Chondrocyte (in vitro differentiated cells): ENCODE measurements around the gene UBQLNL. TPM values are rescaled to one million over a fixed set of nuclear protein-coding genes. Genes with fewer than 3 reads are reported as not detected.

ENCODE experiments used
- DNase-seq: peaks from one replicate; pipeline ENCODE4 v3.0.0; 2021; ENCODE audit warnings: mixed read lengths, low spot score
- H3K27ac Mint-ChIP-seq: one replicate; pipeline ENCODE4 v1.8.0; 2021; ENCODE audit warnings: mild to moderate bottlenecking, moderate library complexity, mixed read lengths; ENCODE audit not compliant: unreplicated experiment
- H3K27me3 Mint-ChIP-seq: 2 replicates; pipeline ENCODE4 v1.8.0; 2021; ENCODE audit warnings: low read depth, mixed read lengths
- H3K36me3 Mint-ChIP-seq: 2 replicates; pipeline ENCODE4 v1.8.0; 2021; ENCODE audit warnings: low read depth, mixed read lengths
- H3K4me1 Mint-ChIP-seq: 2 replicates; pipeline ENCODE4 v1.8.0; 2021; ENCODE audit warnings: low read depth, mild to moderate bottlenecking, mixed read lengths
- H3K4me3 Mint-ChIP-seq: one replicate; pipeline ENCODE4 v1.8.0; 2021; ENCODE audit warnings: mild to moderate bottlenecking, moderate library complexity, mixed read lengths; ENCODE audit not compliant: unreplicated experiment
- H3K9me3 Mint-ChIP-seq: 2 replicates; pipeline ENCODE4 v1.8.0; 2021; ENCODE audit warnings: low read depth, mixed read lengths
- total RNA-seq: library from RNA; stranded (reverse); gene quantifications from 3 replicates; pipeline ENCODE4 v1.2.1, GENCODE V29; 2021
- TF ChIP-seq, protein P1 (sequence below): fragments of 200-600 bp; sonication (generic); IDR thresholded peaks from 2 replicates; pipeline ENCODE4 v1.5.0; 2021; ENCODE audit warnings: antibody characterized with exemption, mild to moderate bottlenecking, moderate library complexity

UBQLNL gene
- total RNA-seq, 1 donor from 2014 or later, result 0.22 TPM

DNA sequence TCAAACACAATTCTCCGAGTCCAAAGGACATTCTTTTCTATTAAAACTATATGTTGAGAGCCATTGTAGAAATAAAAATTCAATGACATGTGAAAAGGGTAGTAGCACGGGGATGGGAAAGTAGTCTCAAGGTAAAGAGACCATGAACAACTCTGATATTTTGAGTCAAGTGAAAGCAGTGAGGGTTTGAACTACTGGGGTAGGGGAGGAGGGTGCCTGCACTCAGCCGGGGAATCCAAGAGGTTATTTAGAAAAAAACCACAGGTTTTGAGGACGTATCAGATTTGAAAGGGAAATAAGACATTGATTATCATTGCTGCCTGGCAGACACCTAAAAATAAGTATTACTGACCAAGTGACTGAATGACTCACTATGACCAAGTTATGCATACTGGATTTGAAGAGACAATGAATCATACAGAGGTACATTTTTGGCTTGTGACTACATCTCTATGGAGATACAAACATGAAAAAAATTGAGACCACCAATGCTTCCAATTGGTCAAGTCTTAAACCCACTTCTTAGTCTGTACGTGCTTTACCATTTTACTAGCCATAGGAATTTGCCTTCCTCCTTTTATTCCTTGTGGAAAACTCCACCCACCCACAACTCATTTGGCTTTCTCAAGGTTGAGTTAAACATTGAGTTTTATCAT, 34.1 kb upstream of the UBQLNL start:
- TF ChIP-seq, protein P1, sequence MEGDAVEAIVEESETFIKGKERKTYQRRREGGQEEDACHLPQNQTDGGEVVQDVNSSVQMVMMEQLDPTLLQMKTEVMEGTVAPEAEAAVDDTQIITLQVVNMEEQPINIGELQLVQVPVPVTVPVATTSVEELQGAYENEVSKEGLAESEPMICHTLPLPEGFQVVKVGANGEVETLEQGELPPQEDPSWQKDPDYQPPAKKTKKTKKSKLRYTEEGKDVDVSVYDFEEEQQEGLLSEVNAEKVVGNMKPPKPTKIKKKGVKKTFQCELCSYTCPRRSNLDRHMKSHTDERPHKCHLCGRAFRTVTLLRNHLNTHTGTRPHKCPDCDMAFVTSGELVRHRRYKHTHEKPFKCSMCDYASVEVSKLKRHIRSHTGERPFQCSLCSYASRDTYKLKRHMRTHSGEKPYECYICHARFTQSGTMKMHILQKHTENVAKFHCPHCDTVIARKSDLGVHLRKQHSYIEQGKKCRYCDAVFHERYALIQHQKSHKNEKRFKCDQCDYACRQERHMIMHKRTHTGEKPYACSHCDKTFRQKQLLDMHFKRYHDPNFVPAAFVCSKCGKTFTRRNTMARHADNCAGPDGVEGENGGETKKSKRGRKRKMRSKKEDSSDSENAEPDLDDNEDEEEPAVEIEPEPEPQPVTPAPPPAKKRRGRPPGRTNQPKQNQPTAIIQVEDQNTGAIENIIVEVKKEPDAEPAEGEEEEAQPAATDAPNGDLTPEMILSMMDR, result no peak
- no peak overlapping the region for H3K27ac Mint-ChIP-seq
- no peaks in the 10 kb centered on the region for H3K9me3 Mint-ChIP-seq
- DNase-seq, result no peak
- H3K4me1 Mint-ChIP-seq, result peaks cover 8% of the 10 kb centered on the region
- H3K27me3 Mint-ChIP-seq, result peaks cover 8% of the 10 kb centered on the region
- no peaks in the 10 kb centered on the region for H3K36me3 Mint-ChIP-seq
- H3K4me3 Mint-ChIP-seq, result no peak overlapping the region

- H3K36me3 Mint-ChIP-seq, result no peaks in the 10 kb centered on the region
- H3K4me3 Mint-ChIP-seq, result no peak within 1 kb of the TSS
- TF ChIP-seq, protein P1, result no peak
- no peaks in the 10 kb centered on the region for H3K9me3 Mint-ChIP-seq
- H3K4me1 Mint-ChIP-seq, result peaks cover 8% of the 10 kb centered on the region
- no peaks in the 10 kb centered on the region for H3K27me3 Mint-ChIP-seq
- no peak within 1 kb of the TSS for H3K27ac Mint-ChIP-seq
- DNase-seq, result no peak
Observed at GRCh38 chr11:5548440-5548839, 31.9 kb upstream of the UBQLNL start, which contains the start of gene OR52H1. TSS of gene OR52H1 (minus strand) at chr11:5548540. CDS start at chr11:5545505, 3,035 bp downstream.

GRCh38 chr11:5547982-5548381, 31.5 kb upstream of the UBQLNL start:
- Mint-ChIP-seq H3K36me3 (no peaks in the 10 kb centered on the region), H3K9me3 (no peaks in the 10 kb centered on the region)

DNA sequence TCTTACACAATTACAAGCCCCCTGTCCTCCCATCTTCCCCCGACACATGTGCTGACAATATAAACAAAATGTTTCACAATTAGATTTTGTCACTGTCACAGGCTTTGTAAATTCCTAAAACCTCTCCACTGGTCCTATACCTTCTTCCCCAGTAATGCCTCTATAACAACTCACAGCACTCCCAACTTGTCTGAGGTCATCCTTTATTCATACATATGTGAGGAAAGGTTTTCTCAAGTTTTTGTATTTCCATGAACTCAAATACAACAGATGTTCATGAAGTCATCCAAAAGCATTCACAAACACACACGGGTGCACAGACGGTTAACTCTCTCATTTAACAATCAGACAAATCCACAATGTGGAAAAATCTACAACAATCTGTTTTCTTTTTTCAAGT, 30.0 kb upstream of the UBQLNL start:
- Mint-ChIP-seq H3K9me3 (no peaks in the 10 kb centered on the region), H3K27ac (no peak overlapping the region), H3K4me3 (no peak overlapping the region), H3K36me3 (no peaks in the 10 kb centered on the region), H3K27me3 (no peaks in the 10 kb centered on the region), H3K4me1 (peaks cover 8% of the 10 kb centered on the region)
- TF ChIP-seq, protein P1, result no peak
- DNase-seq, result no peak

More at GRCh38 chr11:5547982-5548381, 31.5 kb upstream of the UBQLNL start:
- TF ChIP-seq, protein P1, result no peak
- Mint-ChIP-seq H3K4me3 (no peak overlapping the region), H3K27me3 (no peaks in the 10 kb centered on the region), H3K27ac (no peak overlapping the region), H3K4me1 (peaks cover 8% of the 10 kb centered on the region)
- no peak for DNase-seq

GRCh38 chr11:5541427-5541826, 24.9 kb upstream of the UBQLNL start:
- Mint-ChIP-seq H3K27me3 (peaks cover 9% of the 10 kb centered on the region), H3K4me3 (no peak overlapping the region), H3K9me3 (peaks cover 7% of the 10 kb centered on the region), H3K27ac (no peak overlapping the region), H3K4me1 (no peaks in the 10 kb centered on the region), H3K36me3 (no peaks in the 10 kb centered on the region)
- TF ChIP-seq, protein P1, result no peak
- no peak for DNase-seq
